KG1 (cell line): ENCODE data around the gene NHS.
"Not testable (repeated sequence)": the region's sequence is repeated elsewhere in the genome, so short reads cannot be mapped to it uniquely, and the experiment has no call there.

Experiments used
- DNase-seq: peaks from one replicate; lab custom pipeline; 2025; lab: John Stamatoyannopoulos, UW

Gene NHS

DNA sequence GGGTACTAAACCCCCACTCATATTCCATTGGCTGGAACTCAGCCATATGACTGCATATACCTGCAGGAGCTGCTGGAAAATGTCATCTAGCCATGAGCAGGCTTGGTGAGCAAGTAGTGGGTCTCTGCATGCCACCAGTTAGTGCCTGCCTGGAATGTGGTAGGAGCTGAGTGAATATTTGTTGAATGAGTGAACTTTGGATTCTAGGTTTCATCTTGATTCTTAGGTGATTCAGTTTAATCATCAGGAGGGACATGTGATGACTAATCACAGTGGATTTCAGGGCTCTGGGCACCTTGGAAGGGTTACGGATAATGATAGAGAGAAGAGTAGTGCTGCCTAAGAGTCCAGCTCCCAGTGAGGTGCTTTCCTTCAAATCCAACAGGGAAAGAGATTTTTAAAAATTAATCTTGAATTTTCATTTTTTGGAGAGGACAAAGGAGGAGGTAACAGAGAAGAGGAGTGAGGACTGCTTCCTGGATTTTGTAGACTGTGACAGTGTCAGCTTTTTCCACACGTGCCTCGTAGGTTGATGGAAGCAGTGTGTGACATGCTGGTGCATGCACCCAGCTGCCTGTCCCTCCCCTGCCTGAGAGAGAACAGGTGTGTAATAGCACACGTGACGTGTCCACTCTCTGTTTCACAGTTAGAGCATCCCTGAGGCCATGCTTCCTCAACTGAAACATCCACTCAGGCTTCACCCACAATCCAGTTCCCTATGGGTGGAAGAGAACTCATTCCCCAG lies 30.4 kb downstream of the NHS start:
- no peak for DNase-seq

DNA sequence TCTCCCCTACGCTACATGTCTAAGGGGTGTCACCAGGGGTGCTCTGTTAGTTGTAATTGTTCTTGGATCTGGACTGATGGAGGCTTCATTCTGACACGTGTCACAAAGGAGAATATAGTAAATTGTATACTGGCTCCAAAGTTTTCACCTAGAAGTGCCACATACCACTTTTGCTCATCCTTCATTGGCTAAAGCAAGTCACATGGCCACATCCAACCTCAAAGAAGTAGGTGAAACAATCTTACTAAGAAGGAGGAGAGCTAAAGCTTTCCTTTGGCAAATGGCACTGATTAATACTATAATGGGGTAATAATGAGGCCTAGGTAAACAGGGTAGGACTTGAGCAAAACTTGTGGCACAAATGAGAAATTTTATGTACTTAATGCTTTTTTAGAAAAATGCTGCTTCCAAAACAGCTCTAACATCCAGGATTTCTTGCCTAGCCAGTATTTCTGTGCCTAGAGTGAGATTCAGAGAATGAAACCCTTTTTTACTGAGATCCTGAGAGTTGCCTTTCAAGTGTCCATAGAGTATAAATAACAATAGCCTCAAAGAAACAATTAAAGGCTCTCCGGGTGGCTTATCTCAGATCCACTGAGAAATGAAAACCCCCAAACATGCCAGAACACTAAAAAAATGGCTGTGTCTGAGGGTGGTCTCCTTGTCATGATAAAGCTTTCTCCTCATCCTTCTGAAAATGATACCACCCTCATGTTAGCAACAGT lies 34.7 kb downstream of the NHS start:
- DNase-seq, result no peak

DNA sequence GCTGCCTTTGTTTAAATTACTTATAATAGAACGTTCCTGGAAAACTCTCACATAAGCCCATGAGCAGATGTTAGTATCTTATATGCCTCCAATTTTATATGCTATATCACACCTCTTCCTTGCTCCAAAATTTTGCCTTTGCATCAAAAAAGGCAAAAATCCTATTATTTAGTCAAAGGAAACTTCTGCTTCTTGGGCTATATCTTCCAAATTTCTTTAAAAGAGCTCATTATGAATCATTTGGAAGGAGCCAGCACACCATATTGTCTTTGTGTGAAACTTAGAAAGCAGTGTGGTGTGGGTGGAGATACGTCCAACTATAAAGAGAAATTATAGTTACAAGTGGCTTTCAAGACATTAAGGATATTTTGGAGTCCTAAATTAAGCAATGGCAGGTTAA lies 35.7 kb downstream of the NHS start:
- no peak for DNase-seq

DNA sequence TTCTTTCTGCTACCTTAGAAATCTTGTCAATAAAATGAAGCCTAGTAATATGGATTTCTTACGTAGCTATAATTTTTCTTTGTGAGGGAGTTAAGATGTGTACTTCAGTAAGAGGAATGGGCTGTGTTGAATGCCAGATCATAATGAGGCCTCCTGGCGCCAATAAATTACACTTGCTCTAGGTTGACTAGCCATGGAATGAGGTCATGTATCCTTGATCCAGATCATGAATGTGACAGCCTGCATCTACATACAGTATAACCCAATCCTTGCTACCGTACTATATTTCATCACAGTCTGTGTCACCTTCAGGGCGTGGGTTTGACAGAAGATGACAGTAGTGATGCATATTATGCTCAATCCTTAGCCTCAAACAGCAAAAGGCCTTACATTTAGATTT lies 36.2 kb downstream of the NHS start:
- DNase-seq, result no peak

DNA sequence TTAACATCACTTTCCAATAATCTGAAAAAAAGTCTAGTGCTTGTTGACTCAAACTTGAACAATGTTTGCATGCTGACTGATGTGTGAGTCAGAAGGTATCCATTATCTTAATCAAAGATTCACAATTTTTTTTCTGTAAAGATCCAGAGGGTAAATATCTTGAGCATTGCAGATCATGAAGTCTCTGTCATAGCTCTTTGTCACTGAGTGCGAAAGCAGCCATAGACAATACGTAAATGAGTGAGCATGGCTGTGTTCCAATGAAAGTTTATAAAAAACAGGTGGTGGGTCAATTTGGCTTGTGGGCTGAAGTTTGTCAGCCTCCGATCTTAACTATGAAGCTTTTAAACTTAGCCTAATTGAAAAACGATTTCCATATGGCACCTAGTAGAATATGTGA lies 37.7 kb downstream of the NHS start:
- no peak for DNase-seq

DNA sequence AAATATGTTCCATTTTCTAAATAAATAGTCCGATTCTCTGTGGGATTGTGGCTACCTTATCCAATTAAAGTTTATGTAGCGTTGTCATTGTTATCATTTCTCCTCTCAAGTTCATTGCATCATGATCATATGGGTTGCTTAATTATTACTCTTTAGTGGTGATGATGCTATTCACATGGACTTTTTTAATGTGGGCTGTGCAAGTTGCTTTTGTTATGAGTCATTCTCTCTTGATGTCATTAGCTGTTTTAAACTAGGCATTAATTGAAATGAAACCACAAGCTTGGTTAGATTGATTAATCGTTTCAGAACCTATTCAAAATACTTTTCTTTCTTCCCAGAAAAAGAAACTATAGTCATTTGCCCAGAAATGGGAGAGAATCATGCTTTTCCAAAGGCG lies 38.2 kb downstream of the NHS start:
- DNase-seq, result no peak

DNA sequence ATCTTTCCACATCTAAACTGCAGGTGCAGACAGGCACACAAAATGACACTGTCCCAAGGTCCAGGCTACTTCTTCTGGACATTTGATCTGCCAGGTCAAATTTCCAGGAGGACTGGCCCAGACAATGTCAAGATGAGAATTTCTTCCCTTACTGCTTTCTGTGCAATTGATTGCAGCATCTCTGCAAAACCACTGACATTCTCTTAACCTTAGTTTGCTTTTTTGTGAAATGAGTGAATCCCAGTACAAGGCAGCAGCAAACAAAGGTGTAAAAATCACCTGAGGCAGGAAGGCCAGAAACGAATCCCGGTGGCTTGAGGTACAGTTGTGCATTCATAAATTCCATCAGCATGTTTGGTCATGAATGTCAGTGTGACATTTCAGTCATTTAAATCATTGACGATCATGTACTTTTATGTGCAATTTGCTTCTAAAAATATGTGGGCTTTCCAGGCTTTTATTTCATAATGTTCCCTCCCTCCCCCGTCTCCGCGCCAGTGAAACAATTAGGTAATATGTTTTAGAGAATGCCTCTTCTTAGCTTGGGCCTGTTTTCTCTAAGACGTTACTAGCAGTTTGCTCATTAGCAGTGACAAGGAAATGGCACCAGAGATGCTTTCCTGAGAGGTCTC lies 39.1 kb downstream of the NHS start:
- no peak for DNase-seq

DNA sequence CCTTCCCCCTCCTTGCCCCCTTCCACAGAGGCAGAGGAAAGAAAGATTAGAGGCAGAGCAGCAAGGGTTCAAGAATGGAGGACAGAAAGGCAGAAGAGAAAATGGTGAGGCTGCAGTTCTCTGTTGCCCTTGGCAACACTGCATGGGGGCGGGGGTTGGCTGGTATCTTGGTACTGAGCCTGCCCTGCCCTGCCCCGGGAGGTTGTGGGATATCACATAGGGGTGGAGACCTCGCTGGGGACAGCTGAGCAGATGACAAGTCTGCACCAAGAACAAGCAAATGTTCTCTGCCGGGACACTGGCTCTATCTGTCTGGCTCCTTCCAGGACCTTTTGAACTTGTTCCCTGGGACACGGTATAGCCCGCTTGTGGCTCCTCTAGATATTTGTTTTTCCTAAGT lies 39.8 kb downstream of the NHS start:
- DNase-seq, result no peak

DNA sequence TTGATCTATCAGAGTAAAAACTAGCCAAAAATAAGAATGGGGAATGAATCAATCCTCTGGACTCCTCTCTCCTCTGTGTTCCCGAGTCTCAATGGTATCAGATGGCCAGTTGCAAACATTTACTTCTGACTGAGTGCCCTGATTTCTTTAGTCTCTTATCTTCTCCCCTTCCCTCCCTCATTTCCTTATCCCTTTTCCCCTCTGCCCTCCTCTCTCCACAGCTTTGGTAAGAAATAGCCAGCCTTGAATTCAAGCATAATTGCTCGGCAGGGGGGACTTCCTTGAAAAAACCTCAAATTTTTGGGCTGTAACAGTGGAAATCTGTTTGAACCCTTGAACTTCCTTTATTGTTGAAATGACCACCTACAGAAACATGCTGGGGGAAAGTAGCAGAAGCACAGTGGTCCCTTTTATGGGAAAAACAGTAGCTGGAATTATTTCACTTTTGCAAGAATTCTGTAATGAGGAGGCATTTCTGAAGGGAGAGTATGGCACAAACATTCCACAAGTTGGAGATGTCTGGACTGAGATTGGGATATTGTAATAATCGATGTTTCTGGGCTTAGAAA lies 40.3 kb downstream of the NHS start:
- no peak for DNase-seq

DNA sequence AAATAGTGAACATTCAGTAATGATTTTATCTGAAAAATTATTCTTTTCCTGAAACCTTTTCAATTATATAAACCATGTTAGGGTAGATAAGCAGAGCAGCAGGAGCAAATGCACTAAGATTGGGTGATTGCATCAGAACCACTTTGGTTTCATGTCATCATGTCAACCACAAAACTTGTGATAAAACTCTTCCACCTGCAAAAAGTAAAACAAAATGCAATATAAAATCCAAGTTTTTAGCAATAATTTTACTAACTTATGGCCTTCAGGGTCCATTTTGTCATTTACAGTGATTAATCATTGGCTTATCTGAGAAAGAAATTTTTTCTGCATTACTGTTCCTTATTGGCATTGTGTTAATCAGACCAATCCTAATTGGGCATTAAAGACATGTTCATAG lies 42.4 kb downstream of the NHS start:
- no peak for DNase-seq

DNA sequence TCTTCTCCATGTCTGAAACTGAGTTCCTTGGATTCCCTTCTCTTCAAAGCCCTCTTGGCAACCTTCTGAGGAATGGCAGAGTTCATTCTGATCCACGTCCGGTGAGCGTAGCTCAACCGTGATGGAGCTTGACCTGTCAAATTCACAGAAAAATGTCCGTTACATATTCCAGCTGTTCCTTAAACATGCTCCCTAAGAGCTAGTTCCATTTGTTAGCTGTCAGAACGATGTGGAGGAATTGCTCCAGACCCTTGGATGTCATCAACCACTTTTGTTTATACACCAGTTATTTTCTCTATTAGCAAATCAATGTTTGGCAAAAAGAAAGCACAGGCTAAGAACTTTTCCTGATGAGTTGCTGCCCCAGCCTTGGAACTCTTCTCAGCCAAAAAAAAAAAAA lies 50.1 kb downstream of the NHS start:
- DNase-seq, result no peak

DNA sequence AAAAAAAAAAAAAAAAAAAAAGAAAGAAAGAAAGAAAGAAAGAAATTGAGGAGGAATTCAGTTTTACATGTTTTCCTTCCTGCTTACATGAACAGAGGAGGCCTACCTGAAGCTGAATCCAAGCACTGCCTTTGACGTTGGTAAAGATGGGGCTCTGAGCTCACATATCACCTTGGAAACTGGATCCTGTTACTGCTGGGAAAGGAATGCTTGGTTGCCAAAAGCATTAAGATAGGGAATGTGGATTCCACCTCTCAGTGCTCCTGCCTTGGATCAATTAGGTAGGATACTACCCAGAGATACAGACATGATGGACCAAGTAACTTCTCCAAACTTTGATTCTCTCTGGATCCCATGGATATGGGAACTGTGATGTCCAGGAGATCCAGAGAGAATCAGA lies 50.6 kb downstream of the NHS start:
- no peak for DNase-seq

DNA sequence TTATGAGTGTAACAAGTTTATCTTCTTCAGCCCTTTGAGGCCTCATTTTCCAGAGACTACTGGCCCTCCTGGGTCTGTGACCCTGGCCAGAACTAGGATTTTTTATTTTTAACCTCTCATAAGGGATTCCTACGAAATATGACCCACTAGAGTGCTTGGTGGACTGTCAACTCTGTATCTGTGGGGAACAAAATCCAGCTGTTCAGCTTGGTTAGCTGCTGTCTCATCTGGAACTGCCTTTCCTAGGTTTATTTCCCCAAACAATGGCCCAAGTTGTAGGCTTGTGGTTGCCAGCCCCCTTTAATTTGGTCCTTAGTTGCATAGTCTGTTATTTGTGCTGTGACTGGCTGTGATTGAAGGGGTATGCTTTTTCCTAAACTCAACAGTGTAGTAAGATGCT lies 56.2 kb downstream of the NHS start:
- DNase-seq, result no peak

DNA sequence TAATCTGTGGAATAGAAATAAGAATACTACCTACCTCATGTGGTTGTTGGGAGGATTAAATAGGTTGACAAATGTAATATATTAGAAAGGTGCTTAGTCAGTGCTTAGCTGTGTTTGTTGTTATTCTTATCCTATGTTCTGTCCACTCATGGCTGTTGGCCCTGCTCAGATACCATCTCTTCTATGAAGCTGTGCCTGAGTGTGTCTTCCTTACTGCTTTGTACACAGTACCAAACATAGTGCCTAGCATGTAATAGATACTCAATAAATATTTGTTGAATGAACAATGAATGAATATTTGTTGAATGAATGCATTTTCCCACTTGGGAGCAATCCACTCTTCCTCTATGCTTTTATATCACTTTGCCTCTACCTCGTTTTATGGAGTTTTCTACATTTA lies 57.2 kb downstream of the NHS start:
- no peak for DNase-seq

DNA sequence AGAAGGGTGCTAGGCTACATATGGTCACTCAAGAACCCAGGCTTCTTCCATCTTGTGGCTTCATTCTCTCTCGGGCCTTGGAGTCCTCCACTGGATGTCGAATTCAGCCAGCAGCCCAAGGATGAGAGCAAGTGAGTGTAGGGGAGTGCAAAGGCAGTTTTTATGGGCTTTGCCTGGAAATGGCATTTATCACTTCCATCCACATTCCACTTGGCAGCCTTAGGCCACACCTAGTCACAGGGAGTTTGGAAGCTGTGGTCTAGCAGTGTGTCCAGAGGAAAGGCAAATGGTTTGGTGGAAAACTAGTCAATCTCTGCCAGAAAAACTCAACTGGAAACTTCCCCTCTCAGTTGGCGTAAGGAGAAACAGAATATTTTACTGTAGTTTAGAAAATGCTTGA lies 59.0 kb downstream of the NHS start:
- DNase-seq, result no peak

DNA sequence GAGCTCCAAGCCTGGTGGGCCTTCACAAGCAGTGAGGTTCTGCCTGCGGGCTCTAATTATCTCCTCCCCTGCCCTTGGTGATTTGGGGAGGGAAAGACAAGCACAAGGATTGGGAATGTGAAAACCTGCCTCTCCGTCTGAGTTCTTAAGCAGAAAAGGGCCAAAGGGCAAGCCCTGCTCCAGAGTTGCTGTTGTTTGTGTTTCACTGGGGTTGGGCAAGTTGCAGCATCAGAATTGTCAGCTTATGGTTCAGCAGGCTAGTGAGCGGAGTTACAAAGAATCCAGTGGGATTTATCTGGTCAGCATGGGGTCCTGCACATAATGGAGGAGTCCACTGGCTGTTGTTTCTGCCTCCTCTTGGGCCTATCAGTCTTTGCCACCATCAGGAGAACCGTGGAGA lies 60.5 kb downstream of the NHS start:
- DNase-seq, result no peak

DNA sequence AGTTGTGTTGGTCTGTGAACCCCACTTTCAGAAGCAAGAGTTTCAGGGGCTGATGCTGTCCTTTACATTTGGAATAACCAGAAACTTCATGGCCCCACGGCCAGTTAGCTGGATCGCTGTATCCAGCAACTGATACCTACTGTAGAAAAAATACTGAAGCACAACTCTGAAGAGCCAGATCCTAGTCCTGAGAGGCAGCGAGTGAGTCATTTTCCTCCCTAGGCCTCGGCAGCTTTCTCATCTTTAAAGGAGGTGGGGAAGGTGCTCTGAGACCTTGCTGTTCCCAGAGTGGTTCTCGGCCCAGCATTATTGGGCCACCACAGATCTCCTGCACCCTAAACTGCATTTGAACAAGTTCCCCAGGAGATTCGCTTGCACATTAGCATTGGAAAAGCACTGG lies 63.2 kb downstream of the NHS start:
- DNase-seq, result no peak

DNA sequence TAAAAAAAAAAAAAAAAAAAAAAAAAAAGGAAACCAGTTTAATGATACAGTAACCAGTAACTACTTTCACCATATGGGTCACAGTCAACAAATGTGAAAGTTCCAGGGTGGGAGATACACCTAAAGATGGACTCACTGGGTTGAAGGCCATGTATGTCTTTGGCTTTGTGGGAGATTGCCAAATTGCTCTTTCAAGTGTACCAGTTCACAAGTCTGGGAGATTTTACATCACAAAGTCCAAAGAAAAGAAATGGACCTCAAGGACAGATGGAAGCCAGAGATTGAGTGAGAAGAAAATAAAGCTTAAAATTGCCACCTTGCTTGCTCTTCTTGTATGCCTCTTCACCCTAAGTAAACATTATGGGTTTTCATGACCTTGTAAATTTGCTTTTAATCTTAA lies 65.3 kb downstream of the NHS start:
- DNase-seq, result no peak

DNA sequence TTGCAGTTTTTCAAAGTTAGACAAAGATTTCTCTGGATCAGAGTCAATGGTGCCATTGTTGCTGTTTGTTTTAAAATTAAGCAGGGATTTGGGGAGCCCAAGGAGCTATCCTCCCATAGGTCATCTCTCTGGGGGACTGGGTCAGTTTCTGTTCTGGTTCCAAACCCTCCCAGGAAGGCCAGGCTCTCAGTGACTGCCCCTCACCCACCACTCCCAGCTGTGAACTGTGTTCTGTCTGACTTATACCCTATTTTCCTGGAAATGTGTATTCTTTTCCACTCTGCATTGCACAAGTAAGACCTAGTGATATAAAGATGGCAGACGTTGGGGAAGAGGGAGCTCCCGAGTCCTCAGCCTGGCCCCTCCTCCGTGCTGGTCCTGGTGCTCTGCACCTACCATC lies 65.8 kb downstream of the NHS start:
- no peak for DNase-seq

DNA sequence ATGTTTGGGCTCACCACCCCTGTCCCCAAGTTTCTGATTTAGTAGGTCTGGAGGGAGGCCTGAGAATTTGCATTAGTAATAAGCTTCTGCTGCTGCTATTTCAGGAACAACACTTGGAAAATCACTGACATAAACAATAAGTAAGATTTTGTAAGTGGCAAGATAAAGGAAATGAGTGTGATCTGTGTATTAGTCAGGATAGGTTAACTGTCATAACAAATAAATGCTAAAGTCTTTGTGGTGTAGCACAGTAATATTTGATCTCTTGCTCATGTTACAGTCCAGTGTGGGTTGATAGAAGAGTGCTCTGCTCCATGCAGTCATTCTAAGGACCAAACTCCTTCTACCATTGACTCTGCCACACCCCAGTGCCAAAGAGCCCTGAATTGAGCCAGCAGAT lies 67.0 kb downstream of the NHS start:
- no peak for DNase-seq

DNA sequence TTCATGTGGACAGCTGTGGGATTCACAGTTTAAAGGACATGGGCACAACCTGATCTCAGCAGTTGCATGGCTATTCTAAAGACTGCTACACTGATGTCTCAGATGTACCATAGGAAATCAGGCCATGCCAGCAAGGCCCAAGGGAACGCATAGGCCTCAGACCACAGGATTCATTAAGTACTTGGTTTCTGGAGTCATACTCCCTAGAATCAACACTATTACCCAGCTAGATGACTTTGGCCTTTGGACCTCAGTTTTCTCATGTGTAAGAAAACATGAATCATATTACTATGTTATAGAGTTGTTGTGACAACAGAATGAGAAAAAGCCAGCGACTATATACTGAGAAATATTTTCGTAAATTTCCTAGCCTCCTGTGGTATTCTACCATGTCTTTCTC lies 67.9 kb downstream of the NHS start:
- DNase-seq, result no peak

DNA sequence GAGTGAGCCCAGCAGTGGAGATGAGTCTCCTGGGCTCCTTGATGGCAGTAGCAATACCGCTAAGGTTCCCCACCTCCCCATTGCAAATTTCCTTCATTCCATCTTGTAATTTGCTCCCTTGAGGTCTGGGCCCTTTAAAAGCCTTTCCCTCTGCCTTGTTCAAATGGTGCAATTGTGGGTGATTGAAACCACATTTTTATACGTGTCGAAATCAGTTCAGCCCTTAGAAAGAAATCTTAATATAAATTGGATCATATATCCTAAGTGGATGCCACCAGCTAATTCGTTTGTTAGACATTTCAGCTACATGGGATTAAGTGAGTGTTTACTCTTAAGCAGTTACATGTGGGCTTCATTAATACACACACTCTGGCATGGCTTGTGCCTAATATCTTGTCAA lies 68.6 kb downstream of the NHS start:
- DNase-seq, result no peak

DNA sequence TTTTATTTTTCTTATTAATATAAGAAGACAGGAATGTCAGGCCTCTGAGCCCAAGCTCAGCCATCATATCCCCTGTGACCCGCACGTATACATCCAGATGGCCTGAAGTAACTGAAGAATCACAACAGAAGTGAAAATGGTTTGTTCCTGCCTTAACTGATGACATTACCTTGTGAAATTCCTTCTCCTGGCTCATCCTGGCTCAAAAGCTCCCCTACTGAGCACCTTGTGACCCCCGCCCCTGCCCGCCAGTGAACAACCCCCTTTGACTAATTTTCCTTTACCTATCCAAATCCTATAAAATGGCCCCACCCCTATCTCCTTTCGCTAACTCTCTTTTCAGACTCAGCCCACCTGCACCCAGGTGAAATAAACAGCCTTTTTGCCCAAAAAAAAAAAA lies 71.3 kb downstream of the NHS start:
- not testable (repeated sequence) for DNase-seq
